ENCODE measurements around the gene ZFP57.

ZFP57 gene

DNA sequence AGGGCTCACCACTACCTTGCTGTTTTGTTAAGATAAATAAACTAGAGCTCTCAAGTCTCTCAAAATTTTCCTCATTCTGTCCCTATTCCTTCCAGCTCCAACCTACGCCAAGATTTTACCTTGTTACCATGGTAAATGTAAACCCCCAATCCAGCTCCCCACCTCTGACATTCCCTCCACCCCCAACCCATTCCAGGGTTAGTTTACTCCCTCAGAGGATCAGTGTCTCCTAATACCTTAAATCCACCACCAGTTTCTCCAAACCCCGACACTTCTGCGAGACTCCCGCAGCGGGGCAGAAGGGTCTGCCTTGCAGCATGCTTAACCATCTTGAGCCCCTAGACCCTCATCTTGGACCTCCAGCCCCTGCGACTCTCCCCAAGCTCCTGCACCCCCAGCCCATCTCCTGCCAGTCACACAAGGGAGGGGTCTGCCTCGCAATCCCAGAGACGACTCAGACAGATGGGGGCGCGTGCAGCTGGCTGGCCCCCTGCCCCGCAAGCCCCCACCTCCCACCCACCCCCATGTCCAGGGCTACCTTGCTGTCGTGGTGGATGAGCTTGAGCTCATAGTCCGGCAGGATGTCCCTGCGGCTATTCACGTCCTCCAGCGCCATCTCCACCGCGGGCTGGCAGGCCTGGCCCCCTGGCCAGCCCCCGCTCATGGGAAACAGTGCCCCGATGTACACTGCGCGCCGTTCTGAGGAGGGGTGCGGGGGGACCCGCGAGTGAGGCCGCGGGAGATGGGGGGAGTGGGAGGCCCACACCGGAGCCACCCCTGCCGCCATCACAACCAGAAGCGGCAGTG is 53.8 kb downstream of the ZFP57 start:
- in situ Hi-C loops (cut with MboI; ENCODE audit: low sequenced_read_pairs): no loop called here

DNA sequence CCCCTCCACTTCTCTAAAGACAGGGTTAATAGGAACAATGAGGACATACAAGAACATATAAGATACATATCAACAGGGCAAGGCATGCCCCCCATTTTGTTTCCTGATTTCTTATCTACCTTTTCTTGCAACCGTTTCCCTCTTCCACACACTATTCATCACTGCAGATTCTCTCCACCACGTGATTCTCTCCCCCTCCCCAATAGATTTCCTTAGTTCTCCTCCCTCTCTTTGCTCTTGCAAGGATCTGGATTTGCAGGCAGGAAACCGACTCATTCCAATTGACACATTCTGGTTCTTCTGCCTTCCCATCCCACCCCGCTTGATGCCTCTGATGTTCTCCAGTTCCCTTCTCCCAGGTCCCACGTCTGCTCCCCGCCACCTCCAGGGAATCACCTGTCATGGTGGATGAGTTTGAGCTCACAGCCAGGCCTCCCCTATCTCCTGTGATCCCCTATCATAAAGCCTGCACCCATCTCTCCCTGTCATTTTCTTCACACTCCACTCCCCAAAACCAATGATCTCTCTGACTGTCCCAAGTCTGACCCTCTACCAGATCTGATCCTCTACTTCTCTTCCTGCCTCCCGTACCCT is 55.5 kb downstream of the ZFP57 start:
- in situ Hi-C loops (cut with MboI; ENCODE audit: low sequenced_read_pairs): no loop called here

DNA sequence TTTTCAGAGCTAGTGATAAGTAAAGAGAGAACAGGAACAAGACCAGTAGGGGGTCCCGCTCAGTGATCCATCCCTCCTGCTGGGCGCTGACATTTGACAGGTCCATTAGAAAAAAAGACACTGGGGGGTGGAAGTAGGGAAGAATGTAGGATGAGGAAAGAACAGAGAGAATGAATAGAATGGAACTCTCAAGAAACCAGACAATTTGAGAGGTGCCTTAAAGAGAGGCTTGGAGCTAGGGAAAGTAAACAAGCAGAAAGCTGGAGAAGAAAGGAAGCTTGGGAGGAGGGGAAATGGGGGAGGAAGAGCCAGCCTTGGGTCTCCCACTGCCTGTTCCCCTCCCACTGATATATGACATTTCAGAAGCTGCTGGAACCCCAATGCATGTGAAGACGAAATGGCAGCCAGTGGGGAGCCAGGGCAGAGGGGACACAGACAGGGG is 56.4 kb downstream of the ZFP57 start:
- in situ Hi-C loops (cut with MboI; ENCODE audit: low sequenced_read_pairs): no loop called here
